SK-N-SH (cell line): Measurements from ENCODE around the gene SLC25A28. TPM values are rescaled to one million over a fixed set of nuclear protein-coding genes. Genes with fewer than 3 reads are reported as not detected.

Source experiments
- CTCF ChIA-PET: fragments of 300-600, 350-600 bp; formaldehyde crosslinking; extraction: SDS; loops from one replicate; lab custom pipeline; 2021; lab: Yijun Ruan, JAX
- POLR2A ChIA-PET: fragments of 350-600 bp; sonication (Branson Sonifier 250); formaldehyde crosslinking; extraction: SDS; loops from one replicate; lab custom pipeline; 2020; ENCODE audit warnings: antibody characterized with exemption, inconsistent platforms; lab: Yijun Ruan, JAX
- DNase-seq: peaks from one replicate; pipeline ENCODE4 v3.0.0; 2012
- H2AFZ ChIP-seq: fragments of 200-600 bp; sonication (generic); 2 replicates; pipeline ENCODE4 v1.8.1; 2016; ENCODE audit warnings: antibody characterized with exemption, mild to moderate bottlenecking, low read depth
- H3F3A ChIP-seq: fragments of 200-600 bp; sonication (generic); replicated peaks from 2 replicates; pipeline ENCODE3; 2016; ENCODE audit warnings: antibody characterized with exemption, mild to moderate bottlenecking; ENCODE audit not compliant: insufficient read depth
- H3K27ac ChIP-seq, 2 experiments: fragments of 200-500 bp in 1 of 2; fragments of 200-600 bp in 1 of 2; sonication (Bioruptor generic) in 1 of 2; sonication (generic), shearing (Covaris generic) in 1 of 2; 2 replicates each; pipeline versions ENCODE4 v1.5.1 to v1.6.1; 2014 to 2016; ENCODE audit warnings: low read depth in 2 of 2, inconsistent platforms in 1 of 2, low read length in 1 of 2, mild to moderate bottlenecking in 1 of 2, mixed read lengths in 1 of 2
- H3K27me3 ChIP-seq: fragments of 200-600 bp; sonication (generic), shearing (Covaris generic); 2 replicates; pipeline ENCODE4 v1.6.1; 2016; ENCODE audit warnings: mixed run types; ENCODE audit not compliant: insufficient read depth
- H3K36me3 ChIP-seq, 2 experiments: fragments of 200-500 bp in 1 of 2; fragments of 200-600 bp in 1 of 2; sonication (Bioruptor generic) in 1 of 2; sonication (generic) in 1 of 2; replicated peaks in 1 of 2; 2 replicates each; pipeline versions ENCODE3 to v1.5.1; 2014 to 2016; ENCODE audit warnings: low read length in 1 of 2, mild to moderate bottlenecking in 1 of 2; ENCODE audit not compliant: insufficient read depth in 2 of 2, control insufficient read depth in 1 of 2
- H3K4me1 ChIP-seq, 2 experiments: fragments of 200-500 bp in 1 of 2; fragments of 200-600 bp in 1 of 2; sonication (Bioruptor generic) in 1 of 2; sonication (generic), shearing (Covaris generic) in 1 of 2; 2 replicates each; pipeline versions ENCODE4 v1.5.1 to v1.6.1; 2014 to 2016; ENCODE audit warnings: low read depth in 1 of 2, low read length in 1 of 2, mixed run types in 1 of 2; ENCODE audit not compliant: insufficient read depth in 2 of 2, control insufficient read depth in 1 of 2
- H3K4me2 ChIP-seq: fragments of 200-600 bp; sonication (generic), shearing (Covaris generic); 2 replicates; pipeline ENCODE4 v1.6.1; 2017; ENCODE audit warnings: mixed run types
- H3K4me3 ChIP-seq, 2 experiments: fragments of 200-500 bp in 1 of 2; fragments of 200-600 bp in 1 of 2; sonication (Bioruptor generic) in 1 of 2; sonication (generic), shearing (Covaris generic) in 1 of 2; 2 replicates each; pipeline versions ENCODE4 v1.5.1 to v1.8.1; 2014 to 2016; ENCODE audit warnings: low read depth in 2 of 2, inconsistent platforms in 1 of 2, low read length in 1 of 2, mild to moderate bottlenecking in 1 of 2, mixed read lengths in 1 of 2, moderate library complexity in 1 of 2
- H3K79me2 ChIP-seq: fragments of 200-600 bp; sonication (generic); 2 replicates; pipeline ENCODE4 v1.8.1; 2017; ENCODE audit warnings: mild to moderate bottlenecking; ENCODE audit not compliant: insufficient read depth
- H3K9ac ChIP-seq: fragments of 200-600 bp; sonication (generic); 2 replicates; pipeline ENCODE4 v1.6.1; 2017; ENCODE audit warnings: mixed run types
- H3K9me2 ChIP-seq: fragments of 200-600 bp; sonication (generic); 2 replicates; pipeline ENCODE4 v1.6.1; 2017; ENCODE audit warnings: mixed run types
- H3K9me3 ChIP-seq: fragments of 200-600 bp; sonication (generic); 2 replicates; pipeline ENCODE4 v1.6.1; 2017; ENCODE audit warnings: mixed run types, mild to moderate bottlenecking, moderate library complexity
- H4K20me1 ChIP-seq: fragments of 200-600 bp; sonication (generic); 2 replicates; pipeline ENCODE4 v1.6.1; 2017; ENCODE audit warnings: mild to moderate bottlenecking, mixed run types; ENCODE audit not compliant: insufficient read depth
- CHD2 ChIP-seq: fragments of 150-350 bp; IDR thresholded peaks from 2 replicates; pipeline ENCODE4 v1.6.1; 2018; ENCODE audit warnings: low read length; ENCODE audit not compliant: partially characterized antibody
- EP300 ChIP-seq, 2 experiments: IDR thresholded peaks; 2 replicates each; pipeline versions ENCODE4 v1.4.0 to v1.6.1; 2012; ENCODE audit warnings: borderline replicate concordance in 1 of 2, low read depth in 1 of 2, low read length in 1 of 2
- EZH2phosphoT487 ChIP-seq: fragments of 200-600 bp; sonication (generic); IDR thresholded peaks from 2 replicates; pipeline ENCODE4 v1.6.1; 2017; ENCODE audit warnings: low read depth, mixed run types, mild to moderate bottlenecking, antibody characterized with exemption, moderate library complexity, borderline replicate concordance
- FOSL2 ChIP-seq: IDR thresholded peaks from 2 replicates; pipeline ENCODE4 v1.4.0; 2012; ENCODE audit warnings: low read depth, mild to moderate bottlenecking, moderate library complexity, borderline replicate concordance
- FOXJ3 ChIP-seq: sonication (generic); formaldehyde crosslinking; IDR thresholded peaks from 2 replicates; pipeline ENCODE4 v1.5.1; 2020; ENCODE audit warnings: mild to moderate bottlenecking, missing genetic modification reagents
- FOXM1 ChIP-seq: IDR thresholded peaks from 2 replicates; pipeline ENCODE4 v1.4.0; 2012; ENCODE audit warnings: low read depth, mild to moderate bottlenecking
- GABPA ChIP-seq: IDR thresholded peaks from 2 replicates; pipeline ENCODE4 v1.4.0; 2012; ENCODE audit warnings: low read depth, mild to moderate bottlenecking
- MEF2A ChIP-seq: IDR thresholded peaks from 2 replicates; pipeline ENCODE4 v1.4.0; 2012; ENCODE audit warnings: low read depth, borderline replicate concordance
- MXI1 ChIP-seq: IDR thresholded peaks from 2 replicates; pipeline ENCODE4 v1.6.1; 2012; ENCODE audit warnings: mild to moderate bottlenecking, low read depth, low read length, improper control_type of control experiment
- NFIC ChIP-seq: IDR thresholded peaks from 2 replicates; pipeline ENCODE4 v1.4.0; 2012; ENCODE audit warnings: borderline replicate concordance
- NRF1 ChIP-seq: IDR thresholded peaks from 2 replicates; pipeline ENCODE4 v1.6.1; 2012; ENCODE audit warnings: low read depth, mild to moderate bottlenecking, low read length
- POLR2AphosphoS5 ChIP-seq: IDR thresholded peaks from 2 replicates; pipeline ENCODE4 v1.6.1; 2012; ENCODE audit warnings: low read depth, low read length
- RCOR1 ChIP-seq: fragments of 150-350 bp; IDR thresholded peaks from 2 replicates; pipeline ENCODE4 v1.6.1; 2017; ENCODE audit warnings: antibody characterized with exemption, low read length
- RFX5 ChIP-seq: IDR thresholded peaks from 2 replicates; pipeline ENCODE4 v1.6.1; 2012; ENCODE audit warnings: mild to moderate bottlenecking, improper control_type of control experiment, low read length
- RXRA ChIP-seq: IDR thresholded peaks from 2 replicates; pipeline ENCODE4 v1.4.0; 2012; ENCODE audit warnings: low read depth, mild to moderate bottlenecking, borderline replicate concordance
- SIN3A ChIP-seq: IDR thresholded peaks from 2 replicates; pipeline ENCODE4 v1.6.1; 2012; ENCODE audit warnings: low read depth, mild to moderate bottlenecking, low read length, moderate library complexity, borderline replicate concordance
- SMC3 ChIP-seq: IDR thresholded peaks from 2 replicates; pipeline ENCODE4 v1.6.1; 2012; ENCODE audit warnings: low read depth, low read length, improper control_type of control experiment
- TAF1 ChIP-seq: IDR thresholded peaks from 2 replicates; pipeline ENCODE4 v1.6.1; 2012; ENCODE audit warnings: low read depth, mild to moderate bottlenecking, low read length, moderate library complexity, borderline replicate concordance
- TCF12 ChIP-seq: IDR thresholded peaks from 2 replicates; pipeline ENCODE4 v1.4.0; 2012
- TEAD4 ChIP-seq: IDR thresholded peaks from 2 replicates; pipeline ENCODE4 v1.4.0; 2012; ENCODE audit warnings: mild to moderate bottlenecking, borderline replicate concordance; ENCODE audit not compliant: insufficient read depth
- YY1 ChIP-seq: IDR thresholded peaks from 2 replicates; pipeline ENCODE4 v1.4.0; 2012; ENCODE audit warnings: low read depth, mild to moderate bottlenecking
- WGBS: methylation state at CpG from one replicate; pipeline ENCODE4 v1.1.6; 2017; ENCODE audit warnings: low lambda C conversion rate; 5-methylcytosine and 5-hydroxymethylcytosine counted together
- polyA plus RNA-seq, 3 experiments: library from polyadenylated mRNA; depleted of rRNA; stranded (reverse); fragments of >200 nt; gene quantifications; 2 replicates each; pipeline ENCODE4 v1.2.3, GENCODE V29; 2012
- TF ChIP-seq, protein P1 (sequence below): fragments of 150-350 bp; IDR thresholded peaks from 2 replicates; pipeline ENCODE4 v1.6.1; 2016; ENCODE audit warnings: mild to moderate bottlenecking, low read depth, low read length
- TF ChIP-seq, protein P2 (sequence below): IDR thresholded peaks from 2 replicates; pipeline ENCODE4; 2012
- TF ChIP-seq, protein P3 (sequence below): IDR thresholded peaks from 2 replicates; pipeline ENCODE4 v1.4.0; 2012; ENCODE audit warnings: low read depth, borderline replicate concordance
- TF ChIP-seq, protein P4 (sequence below): fragments of 150-350 bp; IDR thresholded peaks from 2 replicates; pipeline ENCODE4 v1.6.1; 2017; ENCODE audit warnings: antibody characterized with exemption, low read length, low read depth, borderline replicate concordance
- TF ChIP-seq, protein P5 (sequence below): IDR thresholded peaks from 2 replicates; pipeline ENCODE4 v1.4.0; 2012; ENCODE audit warnings: low read depth

Gene SLC25A28, protein sequence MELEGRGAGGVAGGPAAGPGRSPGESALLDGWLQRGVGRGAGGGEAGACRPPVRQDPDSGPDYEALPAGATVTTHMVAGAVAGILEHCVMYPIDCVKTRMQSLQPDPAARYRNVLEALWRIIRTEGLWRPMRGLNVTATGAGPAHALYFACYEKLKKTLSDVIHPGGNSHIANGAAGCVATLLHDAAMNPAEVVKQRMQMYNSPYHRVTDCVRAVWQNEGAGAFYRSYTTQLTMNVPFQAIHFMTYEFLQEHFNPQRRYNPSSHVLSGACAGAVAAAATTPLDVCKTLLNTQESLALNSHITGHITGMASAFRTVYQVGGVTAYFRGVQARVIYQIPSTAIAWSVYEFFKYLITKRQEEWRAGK
- 23.8 and 34.3 TPM in 2 replicates for polyA plus RNA-seq (2012; rRNA removed)
- 8.2 and 14.4 TPM in 2 replicates for polyA plus RNA-seq (2012; cell fraction: cytosol; rRNA removed)
- 107 and 158 TPM in 2 replicates for polyA plus RNA-seq (2012; cell fraction: nucleus; rRNA removed)

DNA sequence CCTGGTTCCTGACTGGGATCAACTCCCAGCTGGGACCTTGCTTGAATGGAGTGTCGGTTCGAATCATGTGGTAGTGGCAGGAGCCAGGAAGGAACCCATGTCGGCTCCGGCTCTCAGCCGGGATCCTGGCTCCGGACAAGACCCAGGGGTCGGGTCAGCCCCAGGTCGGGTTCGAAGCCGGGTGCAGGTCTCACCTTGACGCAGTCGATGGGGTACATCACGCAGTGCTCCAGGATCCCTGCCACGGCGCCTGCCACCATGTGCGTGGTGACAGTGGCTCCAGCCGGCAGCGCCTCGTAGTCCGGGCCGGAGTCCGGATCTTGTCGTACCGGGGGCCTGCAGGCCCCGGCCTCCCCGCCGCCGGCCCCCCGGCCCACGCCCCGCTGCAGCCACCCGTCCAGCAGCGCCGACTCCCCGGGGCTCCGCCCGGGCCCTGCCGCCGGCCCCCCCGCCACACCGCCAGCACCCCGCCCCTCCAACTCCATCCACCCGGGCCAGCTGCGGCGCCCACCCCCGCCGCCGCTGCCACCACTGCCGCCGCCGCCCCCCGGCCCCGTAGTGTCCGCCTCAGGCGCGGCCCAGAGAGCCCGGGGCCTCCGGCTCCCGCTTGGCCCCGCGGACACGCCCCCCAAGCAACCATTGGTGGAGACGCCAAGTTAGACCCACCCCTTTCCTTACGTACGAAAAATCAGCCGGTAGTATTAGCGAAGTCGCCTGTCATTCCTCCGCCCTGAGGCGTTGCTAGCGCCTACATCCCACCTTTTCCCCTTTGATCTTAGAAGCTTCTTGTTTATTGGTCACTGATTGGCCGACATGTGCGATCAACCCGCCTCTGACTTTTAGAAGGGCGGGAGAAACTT is at the start of gene SLC25A28:
TSS of gene SLC25A28 (minus strand) at position 589 of the 860 bp plus-strand sequence. CDS start at position 485, 104 bp downstream.
- under 1% methylated on average over 48 of the region's 75 CpGs for WGBS
- peak; percentile 95 for DNase-seq
- Histone ChIP-seq H3K27ac (peak within 1 kb of the TSS; percentile 97 to 98), H3K36me3 (peaks cover 4% of the 10 kb centered on the region in 2 experiments), H3K9me3 (no peaks in the 10 kb centered on the region), H3K4me3 (peak within 1 kb of the TSS; percentile 75 to 93), H3F3A (peaks cover 13% of the 10 kb centered on the region), H3K79me2 (peaks cover 47% of the 10 kb centered on the region), H3K4me1 (peaks cover 5 to 17% of the 10 kb centered on the region in 2 experiments; a peak in 3 of 4 replicates), H3K27me3 (no peaks in the 10 kb centered on the region), H3K9me2 (no peaks in the 10 kb centered on the region), H3K4me2 (peak within 1 kb of the TSS; percentile 87), H4K20me1 (peaks cover 15% of the 10 kb centered on the region; the same call in 1 of the 2 replicates), H3K9ac (peak within 1 kb of the TSS; percentile 94), H2AFZ (peak within 1 kb of the TSS; percentile 86)
- ChIA-PET POLR2A (interaction anchor here (1.0 to 1.2 kb wide), 2 partner anchors 39 to 189 kb away, joined by 3 to 6 read pairs; partner anchors contain the start of genes ENTPD7 and GOT1), CTCF (interaction anchor here (0.9 to 6.6 kb wide), 6 partner anchors 8 to 184 kb away, joined by 3 to 46 read pairs (median 13); no protein-coding TSS in a partner anchor)
- TF ChIP-seq RCOR1 (0 out of 2 replicates have a peak, but pooled peaks have one; percentile 2), NFIC (no peak), SMC3 (no peak), TEAD4 (no peak), TCF12 (no peak), RFX5 (peak; percentile 77; the same call in 1 of the 2 replicates), FOXJ3 (CRISPR knock-in tag) (no peak), EP300 (IDR thresholded peaks at IDR 0.05; ENCODE audit: borderline replicate concordance in 1 of 2, low read depth in 1 of 2, low read length in 1 of 2) (no peak), RXRA (no peak), SIN3A (no peak), FOSL2 (no peak), YY1 (no peak), FOXM1 (no peak), POLR2AphosphoS5 (no peak), CHD2 (no peak), MEF2A (no peak), GABPA (0 out of 2 replicates have a peak, but pooled peaks have one; percentile 22), NRF1 (no peak), MXI1 (peak; percentile 73), EZH2phosphoT487 (no peak), TAF1 (no peak)
- TF ChIP-seq, protein P1, sequence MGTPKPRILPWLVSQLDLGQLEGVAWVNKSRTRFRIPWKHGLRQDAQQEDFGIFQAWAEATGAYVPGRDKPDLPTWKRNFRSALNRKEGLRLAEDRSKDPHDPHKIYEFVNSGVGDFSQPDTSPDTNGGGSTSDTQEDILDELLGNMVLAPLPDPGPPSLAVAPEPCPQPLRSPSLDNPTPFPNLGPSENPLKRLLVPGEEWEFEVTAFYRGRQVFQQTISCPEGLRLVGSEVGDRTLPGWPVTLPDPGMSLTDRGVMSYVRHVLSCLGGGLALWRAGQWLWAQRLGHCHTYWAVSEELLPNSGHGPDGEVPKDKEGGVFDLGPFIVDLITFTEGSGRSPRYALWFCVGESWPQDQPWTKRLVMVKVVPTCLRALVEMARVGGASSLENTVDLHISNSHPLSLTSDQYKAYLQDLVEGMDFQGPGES, result peak; percentile 59
- TF ChIP-seq, protein P2, sequence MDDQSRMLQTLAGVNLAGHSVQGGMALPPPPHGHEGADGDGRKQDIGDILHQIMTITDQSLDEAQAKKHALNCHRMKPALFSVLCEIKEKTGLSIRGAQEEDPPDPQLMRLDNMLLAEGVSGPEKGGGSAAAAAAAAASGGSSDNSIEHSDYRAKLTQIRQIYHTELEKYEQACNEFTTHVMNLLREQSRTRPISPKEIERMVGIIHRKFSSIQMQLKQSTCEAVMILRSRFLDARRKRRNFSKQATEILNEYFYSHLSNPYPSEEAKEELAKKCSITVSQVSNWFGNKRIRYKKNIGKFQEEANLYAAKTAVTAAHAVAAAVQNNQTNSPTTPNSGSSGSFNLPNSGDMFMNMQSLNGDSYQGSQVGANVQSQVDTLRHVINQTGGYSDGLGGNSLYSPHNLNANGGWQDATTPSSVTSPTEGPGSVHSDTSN, result peak; percentile 99
- TF ChIP-seq, protein P3, sequence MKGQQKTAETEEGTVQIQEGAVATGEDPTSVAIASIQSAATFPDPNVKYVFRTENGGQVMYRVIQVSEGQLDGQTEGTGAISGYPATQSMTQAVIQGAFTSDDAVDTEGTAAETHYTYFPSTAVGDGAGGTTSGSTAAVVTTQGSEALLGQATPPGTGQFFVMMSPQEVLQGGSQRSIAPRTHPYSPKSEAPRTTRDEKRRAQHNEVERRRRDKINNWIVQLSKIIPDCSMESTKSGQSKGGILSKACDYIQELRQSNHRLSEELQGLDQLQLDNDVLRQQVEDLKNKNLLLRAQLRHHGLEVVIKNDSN, result no peak
- TF ChIP-seq, protein P4, sequence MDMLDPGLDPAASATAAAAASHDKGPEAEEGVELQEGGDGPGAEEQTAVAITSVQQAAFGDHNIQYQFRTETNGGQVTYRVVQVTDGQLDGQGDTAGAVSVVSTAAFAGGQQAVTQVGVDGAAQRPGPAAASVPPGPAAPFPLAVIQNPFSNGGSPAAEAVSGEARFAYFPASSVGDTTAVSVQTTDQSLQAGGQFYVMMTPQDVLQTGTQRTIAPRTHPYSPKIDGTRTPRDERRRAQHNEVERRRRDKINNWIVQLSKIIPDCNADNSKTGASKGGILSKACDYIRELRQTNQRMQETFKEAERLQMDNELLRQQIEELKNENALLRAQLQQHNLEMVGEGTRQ, result no peak
- TF ChIP-seq, protein P5, sequence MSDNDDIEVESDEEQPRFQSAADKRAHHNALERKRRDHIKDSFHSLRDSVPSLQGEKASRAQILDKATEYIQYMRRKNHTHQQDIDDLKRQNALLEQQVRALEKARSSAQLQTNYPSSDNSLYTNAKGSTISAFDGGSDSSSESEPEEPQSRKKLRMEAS, result no peak
